D341Med (cell line): Measurements from ENCODE around the gene UCN.
"Not testable (repeated sequence)": the region's sequence is repeated elsewhere in the genome, so short reads cannot be mapped to it uniquely, and the experiment has no call there.

Experiments used
- DNase-seq: peaks from one replicate; pipeline ENCODE4 v3.0.0; 2012; ENCODE audit warnings: low spot score

The UCN gene

GRCh38 chr2:27282892-27283291, 25.4 kb downstream of the UCN start:
- no peak for DNase-seq

GRCh38 chr2:27281855-27282559, 26.2 kb downstream of the UCN start, which contains the start of gene TRIM54:
Gene TRIM54 (plus strand): TSS chr2:27282429. CDS start chr2:27282732, 303 bp downstream.
- DNase-seq = no peak

GRCh38 chr2:27281442-27281841, 26.8 kb downstream of the UCN start:
- DNase-seq = no peak

GRCh38 chr2:27280826-27281225, 27.4 kb downstream of the UCN start:
- no peak for DNase-seq

- DNase-seq = no peak
Observed at GRCh38 chr2:27278010-27278409, 30.2 kb downstream of the UCN start.

- DNase-seq = no peak
Observed at GRCh38 chr2:27275211-27276150, 32.8 kb downstream of the UCN start, which contains the start of gene DNAJC5G. Gene DNAJC5G (plus strand): TSS chr2:27275433. CDS start chr2:27276729, 1,296 bp downstream.

- not testable (repeated sequence) for DNase-seq
Observed at GRCh38 chr2:27272537-27273522, 35.4 kb downstream of the UCN start.

- DNase-seq = no peak
Observed at GRCh38 chr2:27271631-27272340, 36.5 kb downstream of the UCN start.

- no peak for DNase-seq
Observed at GRCh38 chr2:27270670-27271069, 37.6 kb downstream of the UCN start.

GRCh38 chr2:27270131-27270530, 38.1 kb downstream of the UCN start:
- DNase-seq = no peak

- not testable (repeated sequence) for DNase-seq
Observed at GRCh38 chr2:27268296-27268695, 39.9 kb downstream of the UCN start.

- DNase-seq = no peak
Observed at GRCh38 chr2:27265536-27265870, 42.7 kb downstream of the UCN start.

GRCh38 chr2:27264753-27265535, 43.3 kb downstream of the UCN start:
- DNase-seq = peak; percentile 90

GRCh38 chr2:27264253-27264752, 43.9 kb downstream of the UCN start:
- peak; percentile 76 for DNase-seq

GRCh38 chr2:27263287-27264252, 44.7 kb downstream of the UCN start:
- peak; percentile 41 for DNase-seq

- DNase-seq = peak; percentile 86
Observed at GRCh38 chr2:27262379-27263286, 45.6 kb downstream of the UCN start, which contains the start of gene SLC30A3. Gene SLC30A3 (minus strand): TSS chr2:27263047. CDS start chr2:27262906, 141 bp downstream.

- DNase-seq = no peak
Observed at GRCh38 chr2:27261926-27262298, 46.3 kb downstream of the UCN start.
